SU-DHL-6 (cell line): Measurements from ENCODE around the gene DHFR2.

Source experiments
- EZH2phosphoT487 ChIP-seq: fragments of 200-600 bp; sonication (generic), shearing (Covaris generic); conservative IDR thresholded peaks from 2 replicates; pipeline ENCODE4 v1.6.1; 2018; ENCODE audit warnings: mild to moderate bottlenecking, antibody characterized with exemption, low read length, moderate library complexity, mixed read lengths
- TF ChIP-seq, protein P1 (sequence below): fragments of 200-600 bp; sonication (generic); IDR thresholded peaks from one replicate; pipeline ENCODE4 v1.5.1; 2017; ENCODE audit warnings: antibody characterized with exemption, mild to moderate bottlenecking, low read length, moderate library complexity; ENCODE audit not compliant: insufficient read depth, poor library complexity, severe bottlenecking

DNA sequence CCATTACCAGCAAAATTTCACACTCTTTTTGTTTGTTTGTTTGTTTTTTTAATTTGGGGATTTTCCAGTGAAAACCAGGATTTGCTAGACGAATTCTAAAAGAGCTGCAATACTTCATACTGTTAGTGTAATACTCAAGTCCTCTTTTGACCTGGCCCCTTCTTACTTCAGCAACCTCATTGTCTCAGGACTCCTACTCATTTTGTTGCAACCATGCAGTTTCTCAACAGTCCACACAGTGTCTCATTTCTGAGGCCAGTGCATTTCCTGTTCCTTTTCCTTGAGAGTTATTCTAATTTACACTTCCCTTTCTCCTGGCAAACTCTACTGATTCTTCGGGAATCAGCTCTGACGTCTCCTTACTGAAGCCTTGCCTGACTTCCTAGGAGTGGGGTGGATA, 35.7 kb upstream of the DHFR2 start:
- TF ChIP-seq, protein P1, sequence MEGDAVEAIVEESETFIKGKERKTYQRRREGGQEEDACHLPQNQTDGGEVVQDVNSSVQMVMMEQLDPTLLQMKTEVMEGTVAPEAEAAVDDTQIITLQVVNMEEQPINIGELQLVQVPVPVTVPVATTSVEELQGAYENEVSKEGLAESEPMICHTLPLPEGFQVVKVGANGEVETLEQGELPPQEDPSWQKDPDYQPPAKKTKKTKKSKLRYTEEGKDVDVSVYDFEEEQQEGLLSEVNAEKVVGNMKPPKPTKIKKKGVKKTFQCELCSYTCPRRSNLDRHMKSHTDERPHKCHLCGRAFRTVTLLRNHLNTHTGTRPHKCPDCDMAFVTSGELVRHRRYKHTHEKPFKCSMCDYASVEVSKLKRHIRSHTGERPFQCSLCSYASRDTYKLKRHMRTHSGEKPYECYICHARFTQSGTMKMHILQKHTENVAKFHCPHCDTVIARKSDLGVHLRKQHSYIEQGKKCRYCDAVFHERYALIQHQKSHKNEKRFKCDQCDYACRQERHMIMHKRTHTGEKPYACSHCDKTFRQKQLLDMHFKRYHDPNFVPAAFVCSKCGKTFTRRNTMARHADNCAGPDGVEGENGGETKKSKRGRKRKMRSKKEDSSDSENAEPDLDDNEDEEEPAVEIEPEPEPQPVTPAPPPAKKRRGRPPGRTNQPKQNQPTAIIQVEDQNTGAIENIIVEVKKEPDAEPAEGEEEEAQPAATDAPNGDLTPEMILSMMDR = no peak
- no peak for TF ChIP-seq EZH2phosphoT487
